T1000 (cell line): Measurements from ENCODE around the gene BCKDHA.
"Not testable (repeated sequence)": the region's sequence is repeated elsewhere in the genome, so short reads cannot be mapped to it uniquely, and the experiment has no call there.

Source experiments
- DNase-seq: peaks from one replicate; lab custom pipeline; 2025; ENCODE audit warnings: mixed read lengths; lab: John Stamatoyannopoulos, UW

The BCKDHA gene

GRCh38 chr19:41405776-41406175, 8.2 kb downstream of the BCKDHA start:
- no peak for DNase-seq

- no peak for DNase-seq
Measured at GRCh38 chr19:41407271-41407670, 9.7 kb downstream of the BCKDHA start.

GRCh38 chr19:41408256-41408655, 10.6 kb downstream of the BCKDHA start:
- no peak for DNase-seq

- DNase-seq: not testable (repeated sequence)
Measured at GRCh38 chr19:41408846-41409245, 11.2 kb downstream of the BCKDHA start.

- no peak for DNase-seq
Measured at GRCh38 chr19:41409288-41409687, 11.7 kb downstream of the BCKDHA start.

GRCh38 chr19:41410336-41411054, 12.9 kb downstream of the BCKDHA start:
- no peak for DNase-seq

GRCh38 chr19:41411100-41411967, 13.7 kb downstream of the BCKDHA start:
- no peak for DNase-seq

GRCh38 chr19:41411968-41412265, 14.3 kb downstream of the BCKDHA start:
- DNase-seq: no peak

- no peak for DNase-seq
Measured at GRCh38 chr19:41412953-41413352, 15.3 kb downstream of the BCKDHA start.

GRCh38 chr19:41413947-41414346, 16.3 kb downstream of the BCKDHA start:
- no peak for DNase-seq

- no peak for DNase-seq
Measured at GRCh38 chr19:41414461-41414860, 16.8 kb downstream of the BCKDHA start.

- DNase-seq: no peak
Measured at GRCh38 chr19:41415154-41415571, 17.5 kb downstream of the BCKDHA start.

- no peak for DNase-seq
Measured at GRCh38 chr19:41416194-41416674, 18.6 kb downstream of the BCKDHA start.

GRCh38 chr19:41420101-41420880, 22.7 kb downstream of the BCKDHA start:
- DNase-seq: no peak

GRCh38 chr19:41421314-41421713, 23.7 kb downstream of the BCKDHA start:
- no peak for DNase-seq

GRCh38 chr19:41421973-41422372, 24.4 kb downstream of the BCKDHA start:
- DNase-seq: no peak

- no peak for DNase-seq
Measured at GRCh38 chr19:41422456-41422855, 24.8 kb downstream of the BCKDHA start.

- DNase-seq: no peak
Measured at GRCh38 chr19:41422955-41423354, 25.3 kb downstream of the BCKDHA start.

GRCh38 chr19:41424335-41425173, 26.9 kb downstream of the BCKDHA start:
- no peak for DNase-seq

GRCh38 chr19:41425174-41426115, 27.8 kb downstream of the BCKDHA start:
- DNase-seq: no peak
